Left lung (tissue), 10 donors: Measurements from ENCODE around the gene PIP5K1B. TPM values are rescaled to one million over a fixed set of nuclear protein-coding genes. Genes with fewer than 3 reads are reported as not detected.

Experiments used
- ATAC-seq: fragments of 200-7000 bp; cut with Tn5 transposase; one replicate; pipeline ENCODE4 v1.9.1; 2020; ENCODE audit warnings: moderate library complexity
- DNase-seq, 4 donors: peaks; one replicate each; pipeline ENCODE4 v3.0.0-alpha.2; 2013 to 2020
- H3K27ac ChIP-seq, 2 donors: fragments of 200-600 bp; sonication (generic) in 1 of 2; one replicate each; pipeline versions ENCODE4 v1.5.0 to v1.8.0; 2020 to 2021
- H3K27me3 ChIP-seq, 2 donors: fragments of 200-600 bp; sonication (generic) in 1 of 2; one replicate each; pipeline versions ENCODE4 v1.5.0 to v1.8.0; 2020 to 2021
- H3K36me3 ChIP-seq, 2 donors: fragments of 200-600 bp; sonication (generic) in 1 of 2; one replicate each; pipeline versions ENCODE4 v1.5.0 to v1.8.0; 2020 to 2021
- H3K4me1 ChIP-seq, 2 donors: fragments of 200-600 bp; one replicate each; pipeline ENCODE4 v1.8.0; 2021
- H3K4me3 ChIP-seq, 2 donors: fragments of 200-600 bp; sonication (generic) in 1 of 2; one replicate each; pipeline versions ENCODE4 v1.5.0 to v1.8.0; 2020 to 2021; ENCODE audit warnings: mild to moderate bottlenecking in 1 of 2
- H3K9me3 ChIP-seq, 2 donors: fragments of 200-600 bp; sonication (generic) in 1 of 2; one replicate each; pipeline versions ENCODE4 v1.5.0 to v1.8.0; 2020 to 2021
- intact Hi-C, 2 donors: fragments of 100-400 bp; cut with DNase I; formaldehyde crosslinking; loops; one replicate each; pipeline versions ENCODE4 v1.11.2 to v1.14.2; 2022
- polyA plus RNA-seq, 6 donors: library from polyadenylated mRNA; unstranded; fragments of 120-200 nt; gene quantifications; one replicate each; pipeline ENCODE4 v1.2.1, GENCODE V29; 2013; ENCODE audit not compliant: insufficient read length in 6 of 6
- total RNA-seq, 2 donors: library from RNA; stranded (reverse); fragmentation: NEBNext Ultra II Directional; extraction: Animal tissue kit (Norgen Biotek cat#: 25700); gene quantifications; one replicate each; pipeline ENCODE4 v1.2.1, GENCODE V29; 2021
- TF ChIP-seq, protein P1 (sequence below), 2 donors: fragments of 200-600 bp; sonication (generic) in 1 of 2; IDR thresholded peaks; one replicate each; pipeline versions ENCODE4 v1.5.0 to v1.8.0; 2021; ENCODE audit warnings: antibody characterized with exemption in 2 of 2
- donor health status: DM: no; HTN: yes; CAD: no.
- donor health status: DM: no; HTN: no; CAD: no.

PIP5K1B gene
- total and polyA plus RNA-seq, 8 donors = 3.1 to 31.0 (median 4.2) TPM

DNA sequence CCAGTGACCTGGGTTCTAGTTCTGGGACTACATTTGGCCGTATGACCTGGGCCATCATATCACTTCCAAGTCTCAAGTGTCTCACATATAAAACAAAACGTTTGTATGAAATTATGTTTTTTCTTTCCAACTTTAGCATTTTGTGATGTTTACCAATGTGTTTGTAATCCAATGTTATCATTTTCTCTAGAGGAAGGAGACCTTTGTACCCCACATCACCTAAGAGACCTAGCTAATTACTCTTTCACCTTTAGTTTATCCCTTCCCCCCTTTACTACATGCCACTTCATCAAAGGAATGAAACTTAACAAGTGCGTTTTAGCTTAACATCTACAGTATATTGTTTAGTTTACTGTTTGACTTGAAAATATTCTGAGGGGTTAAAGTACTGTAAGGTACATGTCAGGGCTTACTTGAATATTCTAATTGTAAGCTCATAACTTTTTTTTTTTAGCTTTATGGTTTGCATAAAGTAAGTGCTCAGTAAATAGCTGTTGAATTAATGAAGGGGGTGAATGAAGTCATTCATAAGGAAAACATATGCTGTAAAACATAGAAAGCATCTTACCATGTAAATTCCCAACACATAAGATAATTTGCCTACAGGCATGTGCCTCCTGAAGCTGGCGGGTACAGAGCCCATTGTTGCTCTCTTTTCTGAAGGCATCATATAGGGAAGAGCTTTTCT, 2.9 kb downstream of the PIP5K1B start:
- no peak overlapping the region for H3K27ac ChIP-seq
- intact Hi-C loops = no loop called here

DNA sequence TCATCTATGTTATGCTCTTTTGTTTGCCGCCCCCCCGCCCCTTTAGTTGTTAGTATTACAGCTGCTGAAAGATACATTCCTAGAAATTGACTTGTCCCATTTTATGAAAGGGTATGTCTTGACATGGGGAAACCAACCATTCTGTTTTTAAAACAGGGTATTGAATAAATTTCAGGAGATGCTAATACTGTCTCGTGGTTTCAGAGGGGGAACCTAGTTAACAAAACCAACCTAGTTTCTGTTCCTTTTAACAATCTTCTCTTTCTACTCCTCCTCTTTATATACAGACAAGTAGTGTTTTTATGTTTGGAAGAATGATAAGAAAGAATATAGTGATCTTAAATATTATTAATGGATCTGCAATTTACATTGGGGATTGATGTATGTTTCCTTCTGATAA, 3.5 kb downstream of the PIP5K1B start:
- no peaks in the 10 kb centered on the region for H3K9me3 ChIP-seq
- ATAC-seq (no peak), DNase-seq (no peak)
- H3K36me3 ChIP-seq = no peaks in the 10 kb centered on the region
- intact Hi-C loops = no loop called here
- no peak overlapping the region for H3K27ac ChIP-seq
- H3K4me3 ChIP-seq = no peak overlapping the region
- H3K27me3 ChIP-seq = peaks cover 0 to 26% of the 10 kb centered on the region in 2 donors
- TF ChIP-seq, protein P1, sequence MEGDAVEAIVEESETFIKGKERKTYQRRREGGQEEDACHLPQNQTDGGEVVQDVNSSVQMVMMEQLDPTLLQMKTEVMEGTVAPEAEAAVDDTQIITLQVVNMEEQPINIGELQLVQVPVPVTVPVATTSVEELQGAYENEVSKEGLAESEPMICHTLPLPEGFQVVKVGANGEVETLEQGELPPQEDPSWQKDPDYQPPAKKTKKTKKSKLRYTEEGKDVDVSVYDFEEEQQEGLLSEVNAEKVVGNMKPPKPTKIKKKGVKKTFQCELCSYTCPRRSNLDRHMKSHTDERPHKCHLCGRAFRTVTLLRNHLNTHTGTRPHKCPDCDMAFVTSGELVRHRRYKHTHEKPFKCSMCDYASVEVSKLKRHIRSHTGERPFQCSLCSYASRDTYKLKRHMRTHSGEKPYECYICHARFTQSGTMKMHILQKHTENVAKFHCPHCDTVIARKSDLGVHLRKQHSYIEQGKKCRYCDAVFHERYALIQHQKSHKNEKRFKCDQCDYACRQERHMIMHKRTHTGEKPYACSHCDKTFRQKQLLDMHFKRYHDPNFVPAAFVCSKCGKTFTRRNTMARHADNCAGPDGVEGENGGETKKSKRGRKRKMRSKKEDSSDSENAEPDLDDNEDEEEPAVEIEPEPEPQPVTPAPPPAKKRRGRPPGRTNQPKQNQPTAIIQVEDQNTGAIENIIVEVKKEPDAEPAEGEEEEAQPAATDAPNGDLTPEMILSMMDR (IDR thresholded peaks at IDR 0.05) = no peak
- peaks cover 4 to 54% of the 10 kb centered on the region in 2 donors for H3K4me1 ChIP-seq

More for the DNA sequence above, 2.9 kb downstream of the PIP5K1B start:
- Histone ChIP-seq H3K4me1 (peaks cover 4 to 54% of the 10 kb centered on the region in 2 donors), H3K27me3 (peaks cover 0 to 29% of the 10 kb centered on the region in 2 donors), H3K4me3 (peak overlapping the region in 1 of 2 donors; percentile 61), H3K36me3 (no peaks in the 10 kb centered on the region), H3K9me3 (no peaks in the 10 kb centered on the region)
- TF ChIP-seq, protein P1 (IDR thresholded peaks at IDR 0.05) = no peak
- no peak for ATAC-seq
- no peak for DNase-seq

DNA sequence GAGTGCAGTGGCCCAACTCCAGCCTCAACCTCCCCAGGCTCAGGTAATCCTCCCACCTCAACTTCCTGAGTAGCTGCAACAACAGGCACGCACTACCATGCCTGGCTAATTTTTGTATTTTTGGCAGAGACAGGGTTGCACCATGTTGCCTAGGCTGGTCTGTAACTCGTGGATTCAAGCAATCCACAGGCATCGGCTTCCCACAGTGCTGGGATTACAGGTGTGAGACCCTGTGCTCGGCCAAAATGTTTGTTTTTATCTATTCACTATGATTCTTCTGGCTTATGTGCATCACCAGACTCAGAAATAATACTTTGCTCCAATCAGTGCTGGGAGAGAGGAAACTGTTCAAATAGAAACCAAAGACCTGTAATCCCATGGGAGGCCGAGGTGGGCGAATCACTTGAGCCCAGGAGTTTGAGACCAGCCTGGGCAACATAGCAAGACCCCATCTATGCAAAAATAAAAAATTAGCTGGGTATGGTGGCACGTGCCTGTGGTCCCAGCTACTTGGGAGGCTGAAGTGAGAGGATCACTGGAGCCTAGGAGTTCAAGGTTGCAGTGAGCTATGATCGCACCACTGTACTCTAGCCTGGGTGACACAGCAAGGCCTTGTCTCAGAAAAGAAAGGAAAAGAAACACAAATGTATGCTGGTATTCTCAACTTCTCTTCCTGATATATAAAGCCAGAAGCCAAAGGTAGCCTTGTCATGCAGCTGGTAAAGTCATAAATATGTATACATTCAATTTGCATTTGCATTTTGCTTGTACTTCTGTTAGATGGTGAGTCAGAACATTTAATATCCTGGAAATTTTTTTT, 4.5 kb downstream of the PIP5K1B start:
- Histone ChIP-seq H3K27ac (no peak overlapping the region), H3K36me3 (no peaks in the 10 kb centered on the region), H3K4me1 (peaks cover 3 to 46% of the 10 kb centered on the region in 2 donors), H3K4me3 (no peak overlapping the region), H3K27me3 (peaks cover 0 to 21% of the 10 kb centered on the region in 2 donors), H3K9me3 (no peaks in the 10 kb centered on the region)
- DNase-seq = no peak
- TF ChIP-seq, protein P1 (IDR thresholded peaks at IDR 0.05) = no peak
- no peak for ATAC-seq
- intact Hi-C loops = no loop called here

DNA sequence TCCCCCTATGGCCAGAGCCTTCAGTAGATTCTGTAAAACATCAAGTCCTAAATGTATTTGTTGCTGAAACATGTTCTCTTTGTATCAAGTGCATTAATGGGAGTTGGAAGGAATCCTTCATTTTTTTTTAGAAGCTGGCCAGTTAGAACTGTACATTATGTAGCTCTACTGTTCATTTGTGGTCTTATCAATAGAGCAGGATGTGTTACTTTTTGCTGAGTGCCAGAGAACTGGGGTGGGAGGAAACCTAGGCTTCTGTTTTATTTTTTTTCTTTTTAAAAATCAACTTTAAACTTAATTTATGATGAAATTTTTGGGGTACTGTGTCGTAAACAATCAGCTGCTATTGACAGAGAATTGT, 5.1 kb downstream of the PIP5K1B start:
- no peaks in the 10 kb centered on the region for H3K9me3 ChIP-seq
- peaks cover 0 to 42% of the 10 kb centered on the region in 2 donors for H3K4me1 ChIP-seq
- no peaks in the 10 kb centered on the region for H3K36me3 ChIP-seq
- H3K27ac ChIP-seq = no peak overlapping the region
- intact Hi-C loops = no loop called here
- H3K4me3 ChIP-seq = no peak overlapping the region
- no peak for DNase-seq
- no peak for ATAC-seq
- TF ChIP-seq, protein P1 (IDR thresholded peaks at IDR 0.05) = no peak
- H3K27me3 ChIP-seq = peaks cover 0 to 15% of the 10 kb centered on the region in 2 donors

DNA sequence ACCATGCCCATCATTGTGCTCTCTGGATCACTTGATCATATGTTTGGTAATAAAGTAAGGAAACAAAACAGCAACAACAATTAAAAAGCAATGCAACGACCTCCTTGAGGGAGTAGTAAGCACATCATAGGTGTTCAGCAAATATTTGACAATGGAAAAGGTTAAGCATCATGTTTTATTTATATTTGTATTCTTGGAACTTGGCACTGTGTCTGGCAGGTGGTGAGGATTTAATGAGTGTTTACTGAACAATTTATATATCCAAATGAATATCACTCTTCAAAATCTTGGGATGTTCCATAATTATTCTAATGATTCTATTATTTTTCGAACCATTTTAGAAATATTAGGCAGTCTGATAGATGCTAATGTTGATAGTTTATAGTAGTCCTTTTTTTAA, 6.2 kb downstream of the PIP5K1B start:
- H3K27ac ChIP-seq = no peak overlapping the region
- DNase-seq (no peak), ATAC-seq (no peak)

More for the DNA sequence above, 6.2 kb downstream of the PIP5K1B start:
- TF ChIP-seq, protein P1 (IDR thresholded peaks at IDR 0.05) = no peak
- Histone ChIP-seq H3K27me3 (peaks cover 0 to 7% of the 10 kb centered on the region in 2 donors), H3K36me3 (no peaks in the 10 kb centered on the region), H3K4me1 (peaks cover 0 to 36% of the 10 kb centered on the region in 2 donors), H3K9me3 (no peaks in the 10 kb centered on the region), H3K4me3 (no peak overlapping the region)
- intact Hi-C loops = no loop called here
